ENCODE measurements around the gene PLCB3. TPM values are rescaled to one million over a fixed set of nuclear protein-coding genes. Genes with fewer than 3 reads are reported as not detected.

Gene PLCB3
- polyA plus RNA-seq, 10 donors, result 9.4 to 16.1 (median 11.0) TPM

DNA sequence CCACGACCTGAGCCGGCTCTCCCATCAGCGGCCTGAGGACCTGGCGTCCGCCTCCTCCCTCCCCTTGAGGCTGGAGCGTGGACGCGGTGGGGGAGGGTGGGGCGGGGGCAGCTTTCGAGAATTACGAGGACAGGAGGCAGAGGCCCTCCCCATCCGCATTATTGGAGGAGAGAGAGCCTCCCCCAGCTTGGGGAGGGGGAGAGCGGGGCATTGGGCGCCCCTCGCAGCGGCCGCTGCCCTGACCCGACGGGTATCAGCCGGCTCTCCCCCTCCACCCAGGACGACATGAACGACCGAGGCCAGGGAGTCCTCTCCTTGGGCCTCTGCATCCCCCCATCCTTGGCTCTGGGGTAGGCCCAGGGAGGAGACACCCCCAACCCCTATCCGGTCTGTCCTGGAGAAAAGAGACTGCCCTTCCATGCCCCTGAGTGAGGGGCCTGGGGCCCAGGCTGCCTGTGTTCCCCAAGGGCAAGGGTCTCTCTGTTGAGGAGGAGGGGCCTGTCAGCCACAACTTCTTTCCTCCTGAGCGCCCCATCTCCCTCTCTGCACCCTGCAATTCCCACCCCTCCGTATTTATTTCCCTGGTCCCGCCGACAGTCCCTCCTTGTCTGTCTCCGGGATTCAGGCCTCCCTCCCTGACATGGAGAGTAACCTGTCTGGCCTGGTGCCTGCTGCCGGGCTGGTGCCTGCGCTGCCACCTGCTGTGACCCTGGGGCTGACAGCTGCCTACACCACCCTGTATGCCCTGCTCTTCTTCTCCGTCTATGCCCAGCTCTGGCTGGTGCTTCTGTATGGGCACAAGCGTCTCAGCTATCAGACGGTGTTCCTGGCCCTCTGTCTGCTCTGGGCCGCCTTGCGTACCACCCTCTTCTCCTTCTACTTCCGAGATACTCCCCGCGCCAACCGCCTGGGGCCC lies 34.8 kb downstream of the PLCB3 start:
- no peak for DNase-seq

DNA sequence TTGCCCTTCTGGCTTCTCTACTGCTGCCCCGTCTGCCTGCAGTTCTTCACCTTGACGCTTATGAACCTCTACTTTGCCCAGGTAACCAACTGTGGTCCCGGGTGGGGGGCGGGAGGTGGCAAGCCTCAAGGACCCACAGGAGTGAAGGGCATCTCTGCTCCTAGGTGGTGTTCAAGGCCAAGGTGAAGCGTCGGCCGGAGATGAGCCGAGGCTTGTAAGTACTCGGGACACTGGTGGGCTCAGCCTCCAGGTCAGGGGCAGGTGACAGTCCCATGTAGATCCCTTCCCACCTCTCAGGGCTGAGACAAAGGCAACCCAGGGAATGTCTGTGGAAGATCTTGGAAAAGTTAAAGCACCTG lies 35.5 kb downstream of the PLCB3 start:
- DNase-seq, result no peak

DNA sequence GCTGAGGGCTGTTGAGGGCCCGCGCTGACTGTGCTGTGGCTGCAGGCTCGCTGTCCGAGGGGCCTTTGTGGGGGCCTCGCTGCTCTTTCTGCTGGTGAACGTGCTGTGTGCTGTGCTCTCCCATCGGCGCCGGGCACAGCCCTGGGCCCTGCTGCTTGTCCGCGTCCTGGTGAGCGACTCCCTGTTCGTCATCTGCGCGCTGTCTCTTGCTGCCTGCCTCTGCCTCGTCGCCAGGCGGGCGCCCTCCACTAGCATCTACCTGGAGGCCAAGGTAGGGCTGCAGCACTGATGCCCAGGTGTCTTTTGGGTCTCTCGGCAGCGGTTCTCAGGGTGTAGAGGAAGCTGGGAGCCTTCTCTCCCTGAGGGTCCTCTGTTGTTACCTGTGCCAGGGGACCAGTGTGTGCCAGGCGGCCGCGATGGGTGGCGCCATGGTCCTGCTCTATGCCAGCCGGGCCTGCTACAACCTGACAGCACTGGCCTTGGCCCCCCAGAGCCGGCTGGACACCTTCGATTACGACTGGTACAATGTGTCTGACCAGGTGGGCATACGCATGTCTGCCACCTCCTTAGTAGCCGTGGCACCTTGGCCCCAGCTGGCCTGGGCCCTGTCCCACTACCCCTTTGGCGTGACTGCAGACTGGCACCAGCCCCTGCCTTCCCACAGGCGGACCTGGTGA lies 36.5 kb downstream of the PLCB3 start:
- DNase-seq, result no peak

DNA sequence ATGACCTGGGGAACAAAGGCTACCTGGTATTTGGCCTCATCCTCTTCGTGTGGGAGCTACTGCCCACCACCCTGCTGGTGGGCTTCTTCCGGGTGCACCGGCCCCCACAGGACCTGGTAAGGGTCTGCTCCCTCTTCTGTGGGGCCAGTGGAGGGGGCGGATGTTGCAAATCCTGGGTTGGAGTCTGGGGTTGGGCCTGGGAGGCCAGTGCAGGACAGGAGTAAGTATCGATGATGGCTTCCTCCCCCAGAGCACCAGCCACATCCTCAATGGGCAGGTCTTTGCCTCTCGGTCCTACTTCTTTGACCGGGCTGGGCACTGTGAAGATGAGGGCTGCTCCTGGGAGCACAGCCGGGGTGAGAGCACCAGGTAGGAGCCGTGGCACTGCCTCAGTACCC lies 37.0 kb downstream of the PLCB3 start:
- DNase-seq, result no peak

DNA sequence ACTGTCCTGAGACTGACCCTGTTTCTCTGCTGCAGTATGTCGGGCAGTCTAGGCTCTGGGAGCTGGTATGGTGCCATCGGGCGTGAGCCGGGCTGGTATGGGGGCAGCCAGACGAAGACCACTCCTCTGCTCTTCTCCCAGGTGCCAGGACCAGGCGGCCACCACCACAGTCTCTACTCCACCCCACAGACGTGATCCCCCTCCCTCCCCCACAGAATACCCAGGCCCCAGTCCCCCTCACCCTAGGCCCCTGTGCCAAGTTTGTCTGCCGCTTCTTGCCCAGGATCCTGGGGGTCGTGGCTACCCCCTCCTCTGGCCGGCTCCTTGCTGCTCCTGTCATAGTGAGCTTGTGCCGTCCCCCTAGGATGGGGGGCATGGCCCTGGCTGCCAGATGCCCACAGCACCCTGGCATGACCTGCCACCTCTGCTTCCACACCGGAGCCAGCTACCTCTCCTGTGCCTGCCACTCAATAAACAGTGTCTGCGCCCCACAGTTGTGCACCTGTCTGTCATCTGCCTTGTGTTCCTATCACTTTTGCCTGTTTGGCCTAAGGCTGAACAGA lies 37.8 kb downstream of the PLCB3 start:
- no peak for DNase-seq

DNA sequence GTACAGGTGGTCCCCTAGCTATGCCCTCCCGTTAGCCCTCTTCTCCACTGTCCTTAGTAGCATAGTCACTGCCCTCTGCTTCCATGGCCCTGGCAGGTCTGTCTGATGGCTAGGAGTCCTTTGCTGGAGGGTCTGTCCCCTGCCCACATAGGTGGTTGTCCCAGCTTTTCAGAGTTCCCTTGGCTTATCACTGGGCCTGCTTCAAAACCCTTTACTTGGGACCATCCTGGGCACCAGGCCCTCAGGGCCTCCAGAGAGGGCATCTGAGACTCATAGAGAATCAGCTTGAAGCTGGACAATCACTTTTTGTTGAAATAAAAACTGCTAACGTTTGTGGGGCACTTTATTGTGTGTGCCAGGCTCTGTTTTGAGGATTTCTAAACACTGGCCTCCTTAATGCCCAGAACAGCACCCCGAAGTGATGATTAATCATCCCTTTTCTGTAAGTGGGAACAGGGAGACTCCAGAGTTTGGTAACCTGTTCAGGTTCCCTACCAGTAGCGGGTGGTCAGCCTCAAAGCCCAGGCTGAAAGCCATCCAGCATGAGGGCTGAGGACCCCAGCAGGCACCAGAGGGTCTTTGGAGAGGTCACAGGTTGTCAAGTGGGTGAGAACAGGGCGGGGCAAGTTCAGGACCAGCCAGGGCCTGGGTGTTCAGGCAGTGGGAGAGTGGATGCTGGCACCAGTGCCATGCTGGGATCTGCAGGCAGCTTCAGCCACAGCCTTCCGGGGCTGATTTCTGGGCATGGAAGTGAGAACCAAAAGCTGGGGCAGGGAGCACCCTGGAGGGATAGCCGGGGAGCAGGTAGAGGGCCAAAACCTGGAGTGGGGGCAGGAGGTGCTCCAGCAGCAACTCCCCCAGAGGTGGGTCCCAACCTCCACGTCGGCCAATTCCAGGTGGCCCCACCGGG lies 39.3 kb downstream of the PLCB3 start:
- no peak for DNase-seq

DNA sequence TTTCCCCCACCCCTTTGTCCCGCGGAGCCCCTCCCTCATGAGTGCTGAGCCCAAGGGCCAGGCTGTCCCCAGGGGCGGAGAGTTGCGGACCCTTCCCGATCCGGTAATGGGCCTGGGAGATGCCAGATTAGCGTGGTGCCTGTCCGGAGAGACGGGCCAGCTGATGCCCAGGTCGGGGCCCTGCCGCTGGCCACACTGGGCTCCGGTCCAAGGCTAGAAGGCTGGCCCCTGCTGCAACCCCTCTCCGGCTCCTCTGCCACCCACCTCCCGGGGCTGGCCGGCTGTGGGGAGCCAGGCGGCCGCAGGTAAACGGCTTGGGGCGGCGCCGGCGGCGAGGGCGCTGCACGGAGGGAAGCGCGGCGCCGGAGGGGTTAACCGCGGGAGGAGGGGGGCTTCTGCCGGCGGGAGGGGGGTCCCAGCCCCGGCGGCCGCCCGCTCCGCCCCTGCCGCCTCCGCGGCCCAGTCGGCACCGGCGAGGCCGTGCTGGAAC lies 40.0 kb downstream of the PLCB3 start, which contains the start of gene KCNK4:
Gene KCNK4, plus strand, starts transcription at position 41 of the 490 bp plus-strand sequence. CDS start 1,717 bp downstream, outside the sequence.
- no peak for DNase-seq

DNA sequence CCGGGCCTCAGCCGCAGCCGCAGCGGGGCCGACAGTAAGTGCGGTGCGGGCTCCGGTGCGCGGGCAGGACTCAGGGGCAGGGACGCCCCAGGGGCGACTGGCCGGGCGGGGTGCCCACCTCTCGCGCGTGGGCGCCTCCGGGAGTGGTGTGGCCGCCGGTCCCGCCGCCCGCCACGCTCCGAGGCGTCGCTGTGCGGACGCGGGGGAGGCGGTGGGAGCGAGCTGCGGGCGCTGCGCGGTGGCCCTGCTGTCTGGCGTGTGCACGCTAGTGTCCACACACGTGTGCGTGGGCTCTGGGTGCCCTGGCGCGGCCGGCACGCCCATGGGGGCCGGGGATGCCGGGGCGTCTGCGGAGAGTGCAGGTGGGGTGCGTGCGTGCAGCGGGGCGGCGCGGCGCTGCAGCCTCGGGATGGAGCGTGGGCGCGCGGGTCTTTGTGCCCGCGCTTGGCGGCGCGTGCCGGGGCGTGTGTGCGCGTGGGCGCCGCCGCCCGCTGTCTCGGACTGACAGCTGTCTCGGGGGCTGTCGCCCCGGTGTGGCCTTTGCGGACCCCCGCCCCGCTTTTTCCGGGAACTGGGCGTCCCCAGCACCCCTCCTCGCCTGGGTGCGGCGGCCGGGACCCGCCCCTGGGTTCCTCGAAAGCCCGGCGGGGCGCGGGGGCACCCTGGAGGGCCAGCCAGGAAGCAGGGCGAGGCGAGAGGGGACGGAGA lies 40.6 kb downstream of the PLCB3 start:
- DNase-seq, result no peak

DNA sequence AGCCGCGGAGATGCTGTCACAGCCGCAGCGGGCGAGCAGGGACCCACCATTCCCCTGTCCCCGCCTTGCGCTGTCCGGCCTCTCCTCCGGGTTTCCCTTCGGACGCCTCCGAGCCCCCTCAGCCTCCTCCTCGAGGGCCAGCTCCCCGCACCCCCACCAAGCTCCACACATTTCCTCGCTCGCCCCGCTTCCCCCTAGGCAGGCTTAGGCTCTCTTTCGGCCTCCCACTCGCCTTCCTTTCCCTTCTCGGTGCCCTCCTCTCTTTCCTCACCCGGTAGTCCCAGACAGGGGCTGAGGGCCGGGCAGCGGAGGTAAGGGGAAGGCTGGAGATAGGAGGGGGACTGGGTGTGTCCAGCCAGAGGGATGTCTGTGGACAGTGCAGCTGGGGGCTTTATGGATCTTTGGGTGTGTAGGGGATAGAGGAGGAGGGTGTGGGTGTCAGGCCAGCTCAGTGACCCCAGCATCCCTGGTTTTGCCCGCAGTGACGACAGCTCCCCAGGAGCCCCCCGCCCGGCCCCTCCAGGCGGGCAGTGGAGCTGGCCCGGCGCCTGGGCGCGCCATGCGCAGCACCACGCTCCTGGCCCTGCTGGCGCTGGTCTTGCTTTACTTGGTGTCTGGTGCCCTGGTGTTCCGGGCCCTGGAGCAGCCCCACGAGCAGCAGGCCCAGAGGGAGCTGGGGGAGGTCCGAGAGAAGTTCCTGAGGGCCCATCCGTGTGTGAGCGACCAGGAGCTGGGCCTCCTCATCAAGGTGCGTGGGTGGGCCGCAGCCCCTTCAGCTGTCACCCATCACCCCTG lies 41.3 kb downstream of the PLCB3 start:
- DNase-seq, result no peak

DNA sequence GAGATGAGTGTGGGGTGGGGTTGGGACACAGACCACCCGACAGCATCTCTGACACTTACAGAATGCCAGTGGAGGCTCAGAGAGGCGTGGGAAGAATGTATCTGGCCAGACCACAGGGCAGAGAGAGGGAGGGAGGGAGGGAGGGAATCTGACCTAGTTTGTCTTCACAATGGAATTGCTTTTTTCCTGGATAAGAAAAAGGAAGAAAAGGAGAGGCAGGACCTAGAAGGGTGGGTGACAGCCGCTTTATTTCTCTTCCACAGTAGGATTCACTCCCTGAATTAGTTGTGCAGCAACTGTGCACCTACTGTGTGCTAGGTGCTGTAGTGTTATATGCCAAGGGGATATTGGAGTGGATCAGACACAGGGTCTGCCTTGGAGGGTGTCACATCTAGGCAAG lies 43.4 kb downstream of the PLCB3 start:
- DNase-seq, result no peak

DNA sequence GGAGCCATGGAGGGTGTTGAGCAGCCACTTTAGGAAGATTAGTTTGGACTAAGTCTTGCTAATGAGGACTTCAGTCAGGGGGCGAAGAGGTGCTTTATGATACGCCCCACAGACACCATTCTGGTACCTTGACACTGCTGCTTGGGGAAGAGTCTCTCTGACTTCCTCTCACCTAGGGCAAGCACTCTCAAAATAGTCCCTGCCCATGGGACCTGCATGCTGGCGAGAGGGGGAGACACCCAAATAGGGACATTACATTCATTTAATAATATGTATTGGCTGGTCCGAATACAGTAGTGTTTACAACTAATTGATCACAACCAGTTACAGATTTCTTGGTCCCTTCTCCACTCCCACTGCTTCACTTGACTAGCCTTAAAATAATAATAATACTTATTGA lies 44.4 kb downstream of the PLCB3 start:
- no peak for DNase-seq

DNA sequence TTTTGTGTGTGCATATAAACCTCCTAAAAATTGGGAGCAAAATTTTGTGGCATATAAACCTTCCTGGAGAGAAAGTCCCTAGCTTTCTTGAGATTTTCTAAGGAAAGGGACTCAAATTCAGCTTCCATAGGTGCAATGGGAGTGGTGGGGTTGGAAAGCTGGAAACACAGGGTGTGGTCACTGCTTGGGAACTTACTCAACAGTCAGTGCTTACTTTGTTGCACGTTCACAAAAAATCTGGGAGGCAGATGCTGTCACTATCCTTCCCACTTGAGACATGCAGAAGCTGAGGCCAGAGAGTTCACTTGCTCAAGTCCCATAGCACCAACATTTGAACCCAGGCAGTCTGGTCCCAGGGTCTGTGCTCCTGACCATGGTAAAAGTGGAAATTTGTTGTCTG lies 44.9 kb downstream of the PLCB3 start:
- DNase-seq, result no peak

DNA sequence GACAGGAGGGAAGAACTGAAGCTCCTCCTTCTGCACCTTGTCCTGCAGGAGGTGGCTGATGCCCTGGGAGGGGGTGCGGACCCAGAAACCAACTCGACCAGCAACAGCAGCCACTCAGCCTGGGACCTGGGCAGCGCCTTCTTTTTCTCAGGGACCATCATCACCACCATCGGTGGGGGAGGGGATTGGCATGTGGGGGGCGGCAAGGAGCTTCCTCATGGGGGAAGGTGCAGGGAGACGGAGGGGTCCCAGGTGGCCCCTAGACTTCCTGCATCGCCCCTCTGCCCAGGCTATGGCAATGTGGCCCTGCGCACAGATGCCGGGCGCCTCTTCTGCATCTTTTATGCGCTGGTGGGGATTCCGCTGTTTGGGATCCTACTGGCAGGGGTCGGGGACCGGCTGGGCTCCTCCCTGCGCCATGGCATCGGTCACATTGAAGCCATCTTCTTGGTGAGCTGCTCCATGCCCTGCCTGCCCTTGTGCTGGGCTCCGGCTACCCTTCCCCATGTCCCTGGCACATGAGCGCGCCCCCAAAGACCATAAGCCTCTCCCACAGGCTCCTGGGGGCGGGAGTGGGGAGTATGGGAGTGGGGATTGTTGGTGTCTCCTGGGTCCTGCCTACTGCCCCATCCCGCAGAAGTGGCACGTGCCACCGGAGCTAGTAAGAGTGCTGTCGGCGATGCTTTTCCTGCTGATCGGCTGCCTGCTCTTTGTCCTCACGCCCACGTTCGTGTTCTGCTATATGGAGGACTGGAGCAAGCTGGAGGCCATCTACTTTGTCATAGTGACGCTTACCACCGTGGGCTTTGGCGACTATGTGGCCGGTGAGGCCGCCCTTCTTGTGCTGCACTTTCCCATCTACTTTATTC lies 45.7 kb downstream of the PLCB3 start:
- no peak for DNase-seq

DNA sequence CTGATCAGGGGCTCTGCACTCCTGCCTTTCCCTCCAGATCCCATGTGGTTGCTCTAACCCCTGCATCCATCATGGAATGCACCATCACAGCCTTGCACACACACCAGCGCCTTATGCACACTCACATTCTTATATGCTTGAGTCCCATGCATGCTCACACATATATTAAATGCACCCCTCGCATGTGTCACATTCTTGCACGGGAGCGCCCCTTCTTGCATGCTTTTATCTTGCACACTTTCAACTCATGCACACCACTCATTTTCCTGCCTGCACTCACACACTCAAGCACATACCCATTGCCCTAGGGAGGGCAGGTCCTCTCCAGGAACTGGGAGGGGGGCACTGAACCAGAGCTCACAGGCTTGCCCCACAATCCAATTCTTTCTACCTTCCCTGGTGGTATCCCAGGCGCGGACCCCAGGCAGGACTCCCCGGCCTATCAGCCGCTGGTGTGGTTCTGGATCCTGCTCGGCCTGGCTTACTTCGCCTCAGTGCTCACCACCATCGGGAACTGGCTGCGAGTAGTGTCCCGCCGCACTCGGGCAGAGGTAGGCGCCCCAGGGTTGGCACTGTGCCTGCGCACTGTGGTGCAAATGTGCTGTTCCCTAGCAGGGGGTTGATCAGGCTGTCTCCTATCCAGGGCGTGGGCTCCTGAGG lies 46.5 kb downstream of the PLCB3 start:
- DNase-seq, result no peak

DNA sequence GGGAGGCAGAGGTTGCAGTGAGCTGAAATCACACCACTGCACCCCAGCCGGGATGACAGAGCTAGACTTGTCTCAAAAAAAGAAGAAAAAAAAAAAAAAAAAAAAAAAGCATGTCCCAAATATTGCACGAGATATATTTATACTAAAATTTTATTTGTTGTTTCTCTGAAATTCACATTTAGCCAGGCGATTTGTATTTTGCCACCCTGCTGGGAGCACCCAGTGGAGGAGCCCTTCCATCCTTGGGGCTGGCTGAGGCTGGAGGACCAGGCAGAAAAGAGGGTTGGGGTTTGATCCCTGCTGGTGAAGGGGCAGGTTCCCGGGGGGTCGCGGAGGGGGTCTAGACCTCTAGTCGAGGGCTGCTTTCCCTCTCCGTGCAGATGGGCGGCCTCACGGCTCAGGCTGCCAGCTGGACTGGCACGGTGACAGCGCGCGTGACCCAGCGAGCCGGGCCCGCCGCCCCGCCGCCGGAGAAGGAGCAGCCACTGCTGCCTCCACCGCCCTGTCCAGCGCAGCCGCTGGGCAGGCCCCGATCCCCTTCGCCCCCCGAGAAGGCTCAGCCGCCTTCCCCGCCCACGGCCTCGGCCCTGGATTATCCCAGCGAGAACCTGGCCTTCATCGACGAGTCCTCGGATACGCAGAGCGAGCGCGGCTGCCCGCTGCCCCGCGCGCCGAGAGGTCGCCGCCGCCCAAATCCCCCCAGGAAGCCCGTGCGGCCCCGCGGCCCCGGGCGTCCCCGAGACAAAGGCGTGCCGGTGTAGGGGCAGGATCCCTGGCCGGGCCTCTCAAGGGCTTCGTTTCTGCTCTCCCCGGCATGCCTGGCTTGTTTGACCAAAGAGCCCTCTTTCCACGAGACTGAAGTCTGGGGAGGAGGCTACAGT lies 47.9 kb downstream of the PLCB3 start:
- DNase-seq, result peak; percentile 33 to 76 (median 42)

DNA sequence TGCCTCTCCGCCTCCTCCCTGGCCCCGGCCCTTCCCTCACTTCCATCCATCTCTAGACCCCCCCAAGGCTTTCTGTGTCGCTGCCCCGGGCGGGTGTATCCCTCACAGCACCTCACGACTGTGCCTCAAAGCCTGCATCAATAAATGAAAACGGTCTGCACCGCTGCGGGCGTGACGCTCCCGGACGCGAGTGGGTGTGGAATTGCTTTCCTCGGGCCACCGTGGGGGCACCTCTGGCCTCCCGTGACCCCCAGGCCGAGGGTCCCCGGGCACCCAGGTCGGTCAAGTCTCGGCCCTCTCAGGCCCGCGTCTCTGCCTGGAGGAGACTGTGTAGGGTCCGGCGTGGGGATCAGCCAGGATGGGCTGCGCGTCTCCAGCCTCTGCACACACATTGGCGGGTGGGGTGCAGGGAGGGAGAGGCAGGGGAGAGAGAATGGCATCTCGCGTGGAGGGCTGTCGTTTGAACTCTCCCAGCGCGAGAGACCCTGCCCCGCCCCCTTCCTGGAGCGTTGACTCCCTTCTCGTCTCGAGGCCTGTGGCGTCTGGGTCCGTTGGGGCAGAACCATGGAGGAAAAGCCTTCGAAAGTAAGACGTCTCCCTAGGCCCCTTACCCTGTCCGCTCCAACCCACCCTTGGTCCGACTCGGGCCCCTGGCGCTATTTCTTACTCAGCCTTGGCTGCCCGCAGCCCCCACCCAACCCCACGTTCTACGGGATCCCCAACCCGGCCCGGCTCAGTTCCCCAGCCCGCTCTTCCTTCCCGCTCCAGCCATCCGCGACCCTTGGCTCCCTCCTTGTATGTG lies 48.7 kb downstream of the PLCB3 start, which contains the start of gene CATSPERZ:
Gene CATSPERZ, plus strand, starts transcription at position 512 of the 802 bp plus-strand sequence. Its CDS starts 53 bp downstream, at position 565.
- no peak for DNase-seq
